ENCODE data around the gene DLG1.

DNA sequence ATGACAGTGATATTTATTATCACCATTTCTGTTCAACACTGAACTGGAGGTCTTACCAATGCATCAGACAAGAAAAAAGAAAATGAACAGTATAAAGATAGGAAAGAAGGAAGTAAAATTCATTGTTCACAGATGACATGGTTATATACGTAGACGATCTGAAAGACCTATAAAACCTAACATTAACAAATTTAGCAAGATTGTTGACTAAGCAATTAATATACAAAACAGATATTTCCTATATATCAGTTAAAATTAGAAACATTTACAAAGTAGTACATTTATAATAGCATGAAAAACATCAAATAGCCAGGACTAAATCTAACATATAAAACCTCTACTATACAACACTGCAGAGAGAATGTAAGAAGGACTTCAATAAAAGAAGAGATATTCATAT is 176.0 kb downstream of the DLG1 start:
- TF ChIP-seq POLR2A (IDR thresholded peaks at IDR 0.05; ENCODE audit: low read length) (no peak), GATA1 (IDR thresholded peaks at IDR 0.05; ENCODE audit: low read depth, low read length) (no peak)
